B cell (primary cell): ENCODE measurements around the gene SEMA3A. TPM values are rescaled to one million over a fixed set of nuclear protein-coding genes. Genes with fewer than 3 reads are reported as not detected.

ENCODE experiments used
- ATAC-seq: fragments of 200-7000 bp; cut with Tn5 transposase; one replicate; pipeline ENCODE4 v1.10.0; 2021; ENCODE audit warnings: low read depth, mild to moderate bottlenecking, moderate number of reproducible peaks, moderate library complexity
- CTCF ChIA-PET: fragments of 350-600 bp; sonication (Branson Sonifier 250); formaldehyde crosslinking; loops from one replicate; lab custom pipeline; 2021; ENCODE audit warnings: antibody characterized with exemption, inconsistent platforms; lab: Charles Lee
- POLR2A ChIA-PET: fragments of 350-600 bp; sonication (Branson Sonifier 250); formaldehyde crosslinking; loops from one replicate; lab custom pipeline; 2021; ENCODE audit warnings: antibody characterized with exemption; lab: Charles Lee
- DNase-seq: peaks from one replicate; pipeline ENCODE4 v3.0.0; 2013
- H2AFZ ChIP-seq: 2 replicates; pipeline ENCODE4 v1.6.1; 2012; ENCODE audit warnings: mild to moderate bottlenecking, low read depth, low read length; ENCODE audit not compliant: insufficient read depth, poor library complexity, severe bottlenecking
- H3K27ac ChIP-seq, 2 donors: 1 replicate in 1 of 2; 2 replicates in 1 of 2; pipeline ENCODE4 v1.5.1; 2012 to 2013; ENCODE audit warnings: low read length in 2 of 2, mild to moderate bottlenecking in 2 of 2, moderate library complexity in 1 of 2
- H3K27me3 ChIP-seq, 4 experiments: fragments of 200-600 bp in 1 of 4; sonication (generic) in 1 of 4; replicated peaks in 1 of 4; 1 replicate in 2 of 4; 2 replicates in 2 of 4; pipeline versions ENCODE4 v1.6.1 to v1.7.0; 2013 to 2016; ENCODE audit warnings: low read length in 3 of 4, mild to moderate bottlenecking in 2 of 4, mixed read lengths in 1 of 4, moderate library complexity in 1 of 4; ENCODE audit not compliant: insufficient read depth in 4 of 4, control insufficient read depth in 3 of 4; ENCODE audit errors: control extremely low read depth in 1 of 4
- H3K36me3 ChIP-seq, 2 experiments: replicated peaks in 1 of 2; 1 replicate in 1 of 2; 2 replicates in 1 of 2; pipeline versions ENCODE4 v1.6.1 to v1.7.1; 2013; ENCODE audit warnings: low read length in 1 of 2; ENCODE audit not compliant: insufficient read depth in 2 of 2, control insufficient read depth in 1 of 2; ENCODE audit errors: control extremely low read depth in 1 of 2, extremely low read depth in 1 of 2
- H3K4me1 ChIP-seq, 2 donors: fragments of 200-600 bp in 1 of 2; sonication (generic) in 1 of 2; 1 replicate in 1 of 2; 2 replicates in 1 of 2; pipeline versions ENCODE4 v1.5.1 to v1.6.1; 2013 to 2017; ENCODE audit warnings: low read length in 2 of 2; ENCODE audit not compliant: control insufficient read depth in 2 of 2, insufficient read depth in 2 of 2
- H3K4me2 ChIP-seq: replicated peaks from 2 replicates; pipeline ENCODE3; 2012; ENCODE audit warnings: mild to moderate bottlenecking, low read depth, low read length; ENCODE audit not compliant: poor library complexity, severe bottlenecking
- H3K4me3 ChIP-seq, 5 experiments: fragments of 200-600 bp in 1 of 5; sonication (generic) in 1 of 5; 1 replicate in 3 of 5; 2 replicates in 2 of 5; pipeline versions ENCODE4 v1.5.1 to v1.7.0; 2011 to 2016; ENCODE audit warnings: low read length in 4 of 5, mild to moderate bottlenecking in 4 of 5, low read depth in 2 of 5, control low read depth in 1 of 5, moderate library complexity in 1 of 5; ENCODE audit not compliant: insufficient read depth in 1 of 5; ENCODE audit errors: control extremely low read depth in 1 of 5, extremely low read depth in 1 of 5
- H3K79me2 ChIP-seq: fragments of 200-600 bp; sonication (generic); one replicate; pipeline ENCODE4 v1.6.0; 2016; ENCODE audit warnings: low read length; ENCODE audit not compliant: control insufficient read depth, insufficient read depth
- H3K9ac ChIP-seq: fragments of 200-600 bp; sonication (generic); 2 replicates; pipeline ENCODE4 v1.6.1; 2017; ENCODE audit warnings: mild to moderate bottlenecking, low read length, moderate library complexity
- H3K9me3 ChIP-seq, 3 donors: one replicate each; pipeline versions ENCODE4 v1.6.1 to v1.7.1; 2013; ENCODE audit warnings: low read length in 2 of 3; ENCODE audit not compliant: control insufficient read depth in 2 of 3, insufficient read depth in 1 of 3; ENCODE audit errors: control extremely low read depth in 1 of 3
- H4K20me1 ChIP-seq: 2 replicates; pipeline ENCODE4 v1.6.0; 2012; ENCODE audit warnings: mild to moderate bottlenecking, low read length; ENCODE audit not compliant: insufficient read depth, control insufficient read depth, poor library complexity, severe bottlenecking
- H3K27ac Mint-ChIP-seq: one replicate; pipeline ENCODE4 v1.8.0; 2021; ENCODE audit warnings: mixed read lengths
- H3K27me3 Mint-ChIP-seq: one replicate; pipeline ENCODE4 v1.8.0; 2021; ENCODE audit warnings: mixed read lengths
- H3K4me1 Mint-ChIP-seq: one replicate; pipeline ENCODE4 v1.8.0; 2021; ENCODE audit warnings: mixed read lengths
- H3K4me3 Mint-ChIP-seq: one replicate; pipeline ENCODE4 v1.8.0; 2021; ENCODE audit warnings: mixed read lengths
- H3K9me3 Mint-ChIP-seq: one replicate; pipeline ENCODE4 v1.8.0; 2022; ENCODE audit warnings: mixed read lengths; ENCODE audit not compliant: insufficient read depth
- EZH2 ChIP-seq: IDR thresholded peaks from 2 replicates; pipeline ENCODE4 v1.6.1; 2012; ENCODE audit warnings: borderline replicate concordance, low read depth, mild to moderate bottlenecking, moderate library complexity, low read length; ENCODE audit not compliant: insufficient read depth, poor library complexity, severe bottlenecking
- WGBS: methylation state at CpG from one replicate; pipeline ENCODE4 v1.1.5; 2013; ENCODE audit warnings: missing lambda C conversion rate; ENCODE audit not compliant: insufficient coverage; 5-methylcytosine and 5-hydroxymethylcytosine counted together
- intact Hi-C: fragments of 100-400 bp; cut with micrococcal nuclease; formaldehyde crosslinking; loops from one replicate; pipeline ENCODE4 v1.10.0; 2022
- polyA plus RNA-seq: library from polyadenylated mRNA; depleted of rRNA; stranded (reverse); fragments of >200 nt; gene quantifications from 2 replicates; pipeline ENCODE4 v1.2.3, GENCODE V29; 2012
- total RNA-seq, 2 donors: library from RNA; stranded (reverse); fragments of 120-200 nt in 1 of 2; gene quantifications; 1 replicate in 1 of 2; 2 replicates in 1 of 2; pipeline versions ENCODE4 v1.2.3 to v1.2.4, GENCODE V29; 2013 to 2022
- TF ChIP-seq, protein P1 (sequence below): fragments of 200-600 bp; IDR thresholded peaks from one replicate; pipeline ENCODE4 v1.8.0; 2022; ENCODE audit warnings: antibody characterized with exemption, mild to moderate bottlenecking

The SEMA3A gene
- total and polyA plus RNA-seq, 2 donors (not counting 1 experiment from before 2014, with no cell fraction given) = not detected

GRCh38 chr7:84042110-84042539, 152.5 kb downstream of the SEMA3A start:
- Histone ChIP-seq H2AFZ (no peak overlapping the region), H3K27ac (no peak overlapping the region), H3K36me3 (no peaks in the 10 kb centered on the region), H3K27me3 (no peaks in the 10 kb centered on the region), H3K9me3 (no peaks in the 10 kb centered on the region), H4K20me1 (no peaks in the 10 kb centered on the region), H3K4me2 (no peak overlapping the region), H3K4me1 (no peaks in the 10 kb centered on the region), H3K4me3 (no peak overlapping the region), H3K9ac (no peak overlapping the region), H3K79me2 (no peaks in the 10 kb centered on the region)
- Mint-ChIP-seq H3K4me1 (no peaks in the 10 kb centered on the region), H3K27me3 (no peaks in the 10 kb centered on the region), H3K9me3 (peaks cover 2% of the 10 kb centered on the region), H3K27ac (no peak overlapping the region), H3K4me3 (no peak overlapping the region)
- intact Hi-C loops = no loop called here
- TF ChIP-seq, protein P1, sequence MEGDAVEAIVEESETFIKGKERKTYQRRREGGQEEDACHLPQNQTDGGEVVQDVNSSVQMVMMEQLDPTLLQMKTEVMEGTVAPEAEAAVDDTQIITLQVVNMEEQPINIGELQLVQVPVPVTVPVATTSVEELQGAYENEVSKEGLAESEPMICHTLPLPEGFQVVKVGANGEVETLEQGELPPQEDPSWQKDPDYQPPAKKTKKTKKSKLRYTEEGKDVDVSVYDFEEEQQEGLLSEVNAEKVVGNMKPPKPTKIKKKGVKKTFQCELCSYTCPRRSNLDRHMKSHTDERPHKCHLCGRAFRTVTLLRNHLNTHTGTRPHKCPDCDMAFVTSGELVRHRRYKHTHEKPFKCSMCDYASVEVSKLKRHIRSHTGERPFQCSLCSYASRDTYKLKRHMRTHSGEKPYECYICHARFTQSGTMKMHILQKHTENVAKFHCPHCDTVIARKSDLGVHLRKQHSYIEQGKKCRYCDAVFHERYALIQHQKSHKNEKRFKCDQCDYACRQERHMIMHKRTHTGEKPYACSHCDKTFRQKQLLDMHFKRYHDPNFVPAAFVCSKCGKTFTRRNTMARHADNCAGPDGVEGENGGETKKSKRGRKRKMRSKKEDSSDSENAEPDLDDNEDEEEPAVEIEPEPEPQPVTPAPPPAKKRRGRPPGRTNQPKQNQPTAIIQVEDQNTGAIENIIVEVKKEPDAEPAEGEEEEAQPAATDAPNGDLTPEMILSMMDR = no peak
- no peak for TF ChIP-seq EZH2
- ATAC-seq (no peak), DNase-seq (no peak)
- CTCF ChIA-PET = no interaction called here
- WGBS = no CpG with 5 or more reads among the region's 7 CpGs
- POLR2A ChIA-PET = no interaction called here

DNA sequence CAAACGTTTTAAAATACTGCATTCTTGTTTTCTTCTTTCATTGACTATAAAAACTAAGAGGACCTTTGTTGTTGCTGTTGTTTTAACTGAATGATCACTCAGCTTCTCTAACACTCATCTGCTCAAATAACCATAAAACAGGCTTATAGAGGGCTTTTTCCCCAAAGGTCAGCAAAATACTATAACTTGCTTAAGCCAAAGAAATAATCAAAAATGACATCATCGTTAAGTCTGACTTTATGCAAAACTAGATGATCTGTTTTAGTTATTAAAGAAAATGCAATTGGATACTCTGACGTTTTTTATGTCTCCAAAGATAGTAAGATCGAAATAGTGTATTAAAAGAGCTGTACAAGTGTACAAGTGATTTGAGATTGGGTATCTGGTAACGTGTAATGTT, 152.9 kb downstream of the SEMA3A start:
- Histone ChIP-seq H2AFZ (no peak overlapping the region), H3K4me3 (no peak overlapping the region), H3K79me2 (no peaks in the 10 kb centered on the region), H4K20me1 (no peaks in the 10 kb centered on the region), H3K4me2 (no peak overlapping the region), H3K9ac (no peak overlapping the region), H3K4me1 (no peaks in the 10 kb centered on the region), H3K36me3 (no peaks in the 10 kb centered on the region), H3K27ac (no peak overlapping the region), H3K9me3 (no peaks in the 10 kb centered on the region), H3K27me3 (no peaks in the 10 kb centered on the region)
- POLR2A ChIA-PET = no interaction called here
- CTCF ChIA-PET = no interaction called here
- 96% methylated on average over 3 of the region's 5 CpGs for WGBS
- ATAC-seq = no peak
- H3K4me3 Mint-ChIP-seq = no peak overlapping the region
- peaks cover 2% of the 10 kb centered on the region for H3K9me3 Mint-ChIP-seq
- intact Hi-C loops = no loop called here
- no peaks in the 10 kb centered on the region for H3K4me1 Mint-ChIP-seq
- no peaks in the 10 kb centered on the region for H3K27me3 Mint-ChIP-seq
- no peak overlapping the region for H3K27ac Mint-ChIP-seq
- no peak for TF ChIP-seq EZH2
- TF ChIP-seq, protein P1 = no peak
- no peak for DNase-seq
